H1 (cell line): ENCODE data around the gene CAGE1. TPM values are rescaled to one million over a fixed set of nuclear protein-coding genes. Genes with fewer than 3 reads are reported as not detected.

Source experiments
- KDM5A ChIP-seq: fragments of 200-600 bp; IDR thresholded peaks from 2 replicates; pipeline ENCODE4 v1.7.1; 2012; ENCODE audit warnings: mild to moderate bottlenecking, low read length, inconsistent platforms, mixed read lengths
- RNF2 ChIP-seq: fragments of 200-900, 300-1000 bp; sonication (generic); IDR thresholded peaks from 2 replicates; pipeline ENCODE4 v1.7.1; 2016; ENCODE audit warnings: borderline replicate concordance, low read depth, mild to moderate bottlenecking, antibody characterized with exemption, low read length; ENCODE audit not compliant: poor library complexity, severe bottlenecking; ENCODE audit errors: missing control alignments
- RXRA ChIP-seq: IDR thresholded peaks from 2 replicates; pipeline ENCODE4 v1.6.1; 2011; ENCODE audit warnings: low read depth, mild to moderate bottlenecking, low read length, moderate library complexity; ENCODE audit not compliant: insufficient read depth
- SIX5 ChIP-seq: IDR thresholded peaks from 2 replicates; pipeline ENCODE4 v1.6.1; 2011; ENCODE audit warnings: mild to moderate bottlenecking, low read depth, low read length
- USF2 ChIP-seq: IDR thresholded peaks from 2 replicates; pipeline ENCODE4 v1.6.1; 2011; ENCODE audit warnings: low read length, improper control_type of control experiment
- polyA plus RNA-seq, 7 experiments: library from polyadenylated mRNA; depleted of rRNA in 3 of 7; stranded (reverse) in 5 of 7; unstranded in 2 of 7; fragments of >200 nt in 5 of 7; fragments of 200-250 nt in 2 of 7; gene quantifications; 1 replicate in 5 of 7; 2 replicates in 1 of 7; 4 replicates in 1 of 7; pipeline versions ENCODE4 v1.2.1 to v1.2.3, GENCODE V29; 2011 to 2013; ENCODE audit warnings: missing spikeins in 2 of 7, mixed read lengths in 2 of 7
- total RNA-seq: library from RNA; stranded (reverse); fragmentation: NEBNext Ultra II Directional; extraction: Animal tissue kit (Norgen Biotek cat#: 25700); gene quantifications from 2 replicates; pipeline ENCODE4 v1.2.1, GENCODE V29; 2021

The CAGE1 gene
- total and polyA plus RNA-seq, 2 of the 8 experiments (the other 6 are each of a cell fraction or from before 2014, with no cell fraction given) = 0.09 TPM; not detected in 1

- TF ChIP-seq USF2 (no peak), SIX5 (no peak), RNF2 (no peak), RXRA (no peak), KDM5A (no peak)
Measured at GRCh38 chr6:7300926-7301325, 88.6 kb downstream of the CAGE1 start (continued).
